ENCODE data around the gene HS6ST2.
"Not testable (repeated sequence)": the region's sequence is repeated elsewhere in the genome, so short reads cannot be mapped to it uniquely, and the experiment has no call there.

The HS6ST2 gene

GRCh38 chrX:132883358-132883915, 75.0 kb downstream of the HS6ST2 start:
- H3K27me3 ChIP-seq (ENCODE audit: control insufficient read depth, low read length) = no peaks in the 10 kb centered on the region

GRCh38 chrX:132880753-132881152, 77.7 kb downstream of the HS6ST2 start:
- not testable (repeated sequence) for H3F3A ChIP-seq (ENCODE audit: control insufficient read depth, insufficient read depth); H3K79me2 ChIP-seq (ENCODE audit: control insufficient read depth, low read length); H3K27ac ChIP-seq (ENCODE audit: low read depth, low read length); H3K4me3 ChIP-seq (ENCODE audit: low read length); H3K9me3 ChIP-seq (ENCODE audit: control insufficient read depth, insufficient read depth, low read length); H3K36me3 ChIP-seq (ENCODE audit: control insufficient read depth, low read length); H3K27me3 ChIP-seq (ENCODE audit: control insufficient read depth, low read length); H3K4me1 ChIP-seq (ENCODE audit: control insufficient read depth, low read length); H3K9me2 ChIP-seq (replicated peaks; ENCODE audit: control insufficient read depth, low read length); H3K4me2 ChIP-seq (ENCODE audit: low read length); H4K20me1 ChIP-seq (ENCODE audit: control insufficient read depth, insufficient read depth, low read depth, low read length)

More at GRCh38 chrX:132883358-132883915, 75.0 kb downstream of the HS6ST2 start:
- Histone ChIP-seq H3K9me2 (replicated peaks; ENCODE audit: control insufficient read depth, low read length) (no peaks in the 10 kb centered on the region), H3K4me1 (ENCODE audit: control insufficient read depth, low read length) (no peaks in the 10 kb centered on the region), H3K4me3 (ENCODE audit: low read length) (no peak overlapping the region), H4K20me1 (ENCODE audit: control insufficient read depth, insufficient read depth, low read depth, low read length) (no peaks in the 10 kb centered on the region), H3K79me2 (ENCODE audit: control insufficient read depth, low read length) (no peaks in the 10 kb centered on the region), H3K36me3 (ENCODE audit: control insufficient read depth, low read length) (no peaks in the 10 kb centered on the region), H3F3A (ENCODE audit: control insufficient read depth, insufficient read depth) (no peaks in the 10 kb centered on the region), H3K27ac (ENCODE audit: low read depth, low read length) (no peak overlapping the region), H3K9me3 (ENCODE audit: control insufficient read depth, insufficient read depth, low read length) (no peaks in the 10 kb centered on the region), H3K4me2 (ENCODE audit: low read length) (no peak overlapping the region)
- TF ChIP-seq CTCF (IDR thresholded peaks at IDR 0.05; ENCODE audit: low read depth, low read length, poor library complexity, severe bottlenecking) (no peak), EZH2phosphoT487 (IDR thresholded peaks at IDR 0.05; ENCODE audit: borderline replicate concordance, low read length) (no peak)

- Histone ChIP-seq H3K36me3 (ENCODE audit: control insufficient read depth, low read length) (no peaks in the 10 kb centered on the region), H3K79me2 (ENCODE audit: control insufficient read depth, low read length) (no peaks in the 10 kb centered on the region), H4K20me1 (ENCODE audit: control insufficient read depth, insufficient read depth, low read depth, low read length) (no peaks in the 10 kb centered on the region), H3K4me1 (ENCODE audit: control insufficient read depth, low read length) (no peaks in the 10 kb centered on the region), H3K27me3 (ENCODE audit: control insufficient read depth, low read length) (no peaks in the 10 kb centered on the region), H3K4me3 (ENCODE audit: low read length) (no peak overlapping the region), H3K4me2 (ENCODE audit: low read length) (no peak overlapping the region), H3K9me2 (replicated peaks; ENCODE audit: control insufficient read depth, low read length) (no peaks in the 10 kb centered on the region), H3K9me3 (ENCODE audit: control insufficient read depth, insufficient read depth, low read length) (no peaks in the 10 kb centered on the region), H3K27ac (ENCODE audit: low read depth, low read length) (no peak overlapping the region), H3F3A (ENCODE audit: control insufficient read depth, insufficient read depth) (no peaks in the 10 kb centered on the region)
- TF ChIP-seq EZH2phosphoT487 (IDR thresholded peaks at IDR 0.05; ENCODE audit: borderline replicate concordance, low read length) (no peak), CTCF (IDR thresholded peaks at IDR 0.05; ENCODE audit: low read depth, low read length, poor library complexity, severe bottlenecking) (no peak)
These were observed 80.4 kb downstream of the HS6ST2 start for GRCh38 chrX:132877954-132878536.

- no peak overlapping the region for H3K4me3 ChIP-seq (ENCODE audit: low read length)
- no peaks in the 10 kb centered on the region for H4K20me1 ChIP-seq (ENCODE audit: control insufficient read depth, insufficient read depth, low read depth, low read length)
- no peak overlapping the region for H3K4me2 ChIP-seq (ENCODE audit: low read length)
- H3K79me2 ChIP-seq (ENCODE audit: control insufficient read depth, low read length) = no peaks in the 10 kb centered on the region
- TF ChIP-seq CTCF (IDR thresholded peaks at IDR 0.05; ENCODE audit: low read depth, low read length, poor library complexity, severe bottlenecking) (no peak), EZH2phosphoT487 (IDR thresholded peaks at IDR 0.05; ENCODE audit: borderline replicate concordance, low read length) (no peak)
- H3F3A ChIP-seq (ENCODE audit: control insufficient read depth, insufficient read depth) = no peaks in the 10 kb centered on the region
- H3K9me3 ChIP-seq (ENCODE audit: control insufficient read depth, insufficient read depth, low read length) = no peaks in the 10 kb centered on the region
- no peaks in the 10 kb centered on the region for H3K27me3 ChIP-seq (ENCODE audit: control insufficient read depth, low read length)
- no peaks in the 10 kb centered on the region for H3K4me1 ChIP-seq (ENCODE audit: control insufficient read depth, low read length)
- H3K27ac ChIP-seq (ENCODE audit: low read depth, low read length) = no peak overlapping the region
- no peaks in the 10 kb centered on the region for H3K9me2 ChIP-seq (replicated peaks; ENCODE audit: control insufficient read depth, low read length)
- H3K36me3 ChIP-seq (ENCODE audit: control insufficient read depth, low read length) = no peaks in the 10 kb centered on the region
These were observed 81.7 kb downstream of the HS6ST2 start for GRCh38 chrX:132876523-132877338.

All from DOHH2 (cell line).